MM.1S (cell line): ENCODE data around the gene OPA3.

ENCODE experiments used
- DNase-seq: peaks from one replicate; pipeline ENCODE4 v3.0.0-alpha.2; 2015
- H2AFZ ChIP-seq: fragments of 300-600 bp; sonication (generic); 2 replicates; pipeline ENCODE4 v1.6.0; 2016; ENCODE audit warnings: antibody characterized with exemption, low read length
- H3F3A ChIP-seq: fragments of 300-600 bp; sonication (generic); 2 replicates; pipeline ENCODE4 v1.6.1; 2016; ENCODE audit warnings: mild to moderate bottlenecking, antibody characterized with exemption, low read length, moderate library complexity, mixed read lengths; ENCODE audit not compliant: insufficient read depth
- H3K27ac ChIP-seq: fragments of 300-600 bp; sonication (generic); 2 replicates; pipeline ENCODE4 v1.5.1; 2016; ENCODE audit warnings: mild to moderate bottlenecking, low read length
- H3K27me3 ChIP-seq: fragments of 300-600 bp; sonication (generic); replicated peaks from 2 replicates; pipeline ENCODE4 v1.6.0; 2016; ENCODE audit warnings: low read length; ENCODE audit not compliant: insufficient read depth
- H3K36me3 ChIP-seq: fragments of 300-600 bp; sonication (generic); replicated peaks from 2 replicates; pipeline ENCODE4 v1.6.1; 2016; ENCODE audit warnings: mild to moderate bottlenecking, low read length, mixed read lengths; ENCODE audit not compliant: insufficient read depth
- H3K4me1 ChIP-seq: fragments of 300-600 bp; sonication (generic); 2 replicates; pipeline ENCODE4 v1.6.1; 2016; ENCODE audit warnings: low read length, mixed read lengths
- H3K4me2 ChIP-seq: fragments of 300-600 bp; sonication (generic); 2 replicates; pipeline ENCODE4 v1.6.0; 2016; ENCODE audit warnings: low read depth, low read length
- H3K4me3 ChIP-seq: fragments of 300-600 bp; sonication (generic); 2 replicates; pipeline ENCODE4 v1.5.1; 2016; ENCODE audit warnings: low read length, mixed read lengths
- H3K79me2 ChIP-seq: fragments of 300-600 bp; sonication (generic); 2 replicates; pipeline ENCODE4 v1.6.1; 2016; ENCODE audit warnings: mixed run types, low read length, mixed read lengths
- H3K9ac ChIP-seq: fragments of 300-600 bp; sonication (generic); 2 replicates; pipeline ENCODE4 v1.6.1; 2016; ENCODE audit warnings: low read length, mixed read lengths
- H3K9me2 ChIP-seq: fragments of 300-600 bp; sonication (generic); replicated peaks from 2 replicates; pipeline ENCODE4 v1.6.1; 2016; ENCODE audit warnings: mild to moderate bottlenecking, low read length, mixed read lengths; ENCODE audit not compliant: insufficient read depth
- H3K9me3 ChIP-seq: fragments of 300-600 bp; sonication (generic); replicated peaks from 2 replicates; pipeline ENCODE4 v1.6.1; 2016; ENCODE audit warnings: mild to moderate bottlenecking, low read length, mixed read lengths; ENCODE audit not compliant: insufficient read depth
- H4K20me1 ChIP-seq: fragments of 300-600 bp; sonication (generic); 2 replicates; pipeline ENCODE4 v1.6.1; 2016; ENCODE audit warnings: mild to moderate bottlenecking, low read length, moderate library complexity, mixed read lengths; ENCODE audit not compliant: insufficient read depth
- CTCF ChIP-seq: fragments of 300-600 bp; sonication (generic); IDR thresholded peaks from 2 replicates; pipeline ENCODE4 v1.5.1; 2016; ENCODE audit warnings: antibody characterized with exemption, low read length, mixed read lengths
- EZH2 ChIP-seq: fragments of 300-600 bp; sonication (generic); optimal IDR thresholded peaks from 2 replicates; pipeline ENCODE3; 2017; ENCODE audit warnings: low read depth, mild to moderate bottlenecking, antibody characterized with exemption, low read length, mixed read lengths
- EZH2phosphoT487 ChIP-seq: fragments of 300-600 bp; sonication (generic); IDR thresholded peaks from 2 replicates; pipeline ENCODE4 v1.6.1; 2018; ENCODE audit warnings: antibody characterized with exemption, low read length

The OPA3 gene

GRCh38 chr19:45584332-45585157 is at the start of gene OPA3:
Gene OPA3 (minus strand): TSS chr19:45584802. CDS start chr19:45584764, 38 bp downstream.
- no peak for TF ChIP-seq EZH2phosphoT487
- DNase-seq = peak; percentile 100
- peak within 1 kb of the TSS; percentile 88 for H3K27ac ChIP-seq
- no peaks in the 10 kb centered on the region for H3F3A ChIP-seq
- no peaks in the 10 kb centered on the region for H3K9me3 ChIP-seq
- H3K9me2 ChIP-seq = no peaks in the 10 kb centered on the region
- H3K36me3 ChIP-seq = no peaks in the 10 kb centered on the region
- peaks cover 9% of the 10 kb centered on the region for H3K27me3 ChIP-seq
- peak within 1 kb of the TSS; percentile 96 for H3K4me2 ChIP-seq
- no peaks in the 10 kb centered on the region for H4K20me1 ChIP-seq
- H3K9ac ChIP-seq = peak within 1 kb of the TSS; percentile 92
- peaks cover 30% of the 10 kb centered on the region for H3K79me2 ChIP-seq
- peak within 1 kb of the TSS; percentile 93 for H2AFZ ChIP-seq
- H3K4me3 ChIP-seq = peak within 1 kb of the TSS; percentile 80
- H3K4me1 ChIP-seq = peaks cover 6% of the 10 kb centered on the region; the same call in 1 of the 2 replicates

- no peak overlapping the region for H3K9ac ChIP-seq
- no peak overlapping the region for H3K4me2 ChIP-seq
- H3K79me2 ChIP-seq = no peaks in the 10 kb centered on the region
- H3K9me2 ChIP-seq = no peaks in the 10 kb centered on the region
- H4K20me1 ChIP-seq = no peaks in the 10 kb centered on the region
- peaks cover 8% of the 10 kb centered on the region; the same call in 1 of the 2 replicates for H3K4me1 ChIP-seq
- H3K4me3 ChIP-seq = no peak overlapping the region
- no peaks in the 10 kb centered on the region for H3K27me3 ChIP-seq
- no peak overlapping the region for H3K27ac ChIP-seq
- no peaks in the 10 kb centered on the region for H3K36me3 ChIP-seq
- H3K9me3 ChIP-seq = no peaks in the 10 kb centered on the region
- no peak for DNase-seq
- TF ChIP-seq EZH2 (no peak), EZH2phosphoT487 (no peak), CTCF (no peak)
- H3F3A ChIP-seq = peaks cover 7% of the 10 kb centered on the region; the same call in 1 of the 2 replicates
- no peak overlapping the region for H2AFZ ChIP-seq
Measured at GRCh38 chr19:45632468-45633196, 48.0 kb upstream of the OPA3 start.

- no peaks in the 10 kb centered on the region for H4K20me1 ChIP-seq
- H3K9me3 ChIP-seq = no peaks in the 10 kb centered on the region
- peak; percentile 48 for DNase-seq
- no peaks in the 10 kb centered on the region for H3K27me3 ChIP-seq
- H3K79me2 ChIP-seq = no peaks in the 10 kb centered on the region
- H3K4me2 ChIP-seq = no peak overlapping the region
- no peak overlapping the region for H3K4me3 ChIP-seq
- no peaks in the 10 kb centered on the region for H3K36me3 ChIP-seq
- TF ChIP-seq EZH2phosphoT487 (no peak), CTCF (no peak), EZH2 (no peak)
- peak overlapping the region; percentile 46; the same call in 1 of the 2 replicates for H3K27ac ChIP-seq
- H3K4me1 ChIP-seq = peaks cover 8% of the 10 kb centered on the region; the same call in 1 of the 2 replicates
- no peaks in the 10 kb centered on the region for H3K9me2 ChIP-seq
- H2AFZ ChIP-seq = no peak overlapping the region
- H3F3A ChIP-seq = peaks cover 7% of the 10 kb centered on the region; the same call in 1 of the 2 replicates
- no peak overlapping the region for H3K9ac ChIP-seq
Measured at GRCh38 chr19:45630463-45630862, 45.9 kb upstream of the OPA3 start.
